GM18861 (cell line): ENCODE measurements around the gene SLC45A1.

Source experiments
- ATAC-seq: cut with Tn5 transposase; IDR thresholded peaks from one replicate; pipeline ENCODE4 v1.9.1; 2021; ENCODE audit not compliant: unreplicated experiment

SLC45A1 gene

GRCh38 chr1:8311068-8311718 is 6.7 kb upstream of the SLC45A1 start:
- no peak for ATAC-seq

GRCh38 chr1:8312235-8313218 is 5.4 kb upstream of the SLC45A1 start:
- ATAC-seq = no peak

GRCh38 chr1:8313231-8313630 is 4.7 kb upstream of the SLC45A1 start:
- ATAC-seq = no peak

GRCh38 chr1:8314346-8315280 is 3.3 kb upstream of the SLC45A1 start:
- no peak for ATAC-seq

- ATAC-seq = no peak
Observed at GRCh38 chr1:8315573-8316475, 2.1 kb upstream of the SLC45A1 start.

- no peak for ATAC-seq
Observed at GRCh38 chr1:8318436-8318835, 522 bp downstream of the SLC45A1 start.

- no peak for ATAC-seq
Observed at GRCh38 chr1:8321612-8322011, 3.7 kb downstream of the SLC45A1 start.

GRCh38 chr1:8323706-8324105 is 5.8 kb downstream of the SLC45A1 start:
- no peak for ATAC-seq

- ATAC-seq = no peak
Observed at GRCh38 chr1:8324176-8324810, 6.4 kb downstream of the SLC45A1 start.

GRCh38 chr1:8325771-8326170 is 7.9 kb downstream of the SLC45A1 start:
- no peak for ATAC-seq

- no peak for ATAC-seq
Observed at GRCh38 chr1:8326265-8326664, 8.4 kb downstream of the SLC45A1 start.

GRCh38 chr1:8328271-8328670 is 10.4 kb downstream of the SLC45A1 start:
- no peak for ATAC-seq

- ATAC-seq = no peak
Observed at GRCh38 chr1:8329439-8329838, 11.5 kb downstream of the SLC45A1 start.

- ATAC-seq = no peak
Observed at GRCh38 chr1:8329858-8330257, 11.9 kb downstream of the SLC45A1 start.

- ATAC-seq = no peak
Observed at GRCh38 chr1:8330271-8331125, 12.6 kb downstream of the SLC45A1 start.

GRCh38 chr1:8332806-8333205 is 14.9 kb downstream of the SLC45A1 start:
- no peak for ATAC-seq

- ATAC-seq = no peak
Observed at GRCh38 chr1:8333246-8333987, 15.5 kb downstream of the SLC45A1 start.
